Fibroblast of gingiva (primary cell): Measurements from ENCODE around the gene METAP1D.

Experiments
- DNase-seq: peaks from one replicate; pipeline ENCODE4 v3.0.0-alpha.2; 2011; ENCODE audit warnings: low read depth

Gene METAP1D

DNA sequence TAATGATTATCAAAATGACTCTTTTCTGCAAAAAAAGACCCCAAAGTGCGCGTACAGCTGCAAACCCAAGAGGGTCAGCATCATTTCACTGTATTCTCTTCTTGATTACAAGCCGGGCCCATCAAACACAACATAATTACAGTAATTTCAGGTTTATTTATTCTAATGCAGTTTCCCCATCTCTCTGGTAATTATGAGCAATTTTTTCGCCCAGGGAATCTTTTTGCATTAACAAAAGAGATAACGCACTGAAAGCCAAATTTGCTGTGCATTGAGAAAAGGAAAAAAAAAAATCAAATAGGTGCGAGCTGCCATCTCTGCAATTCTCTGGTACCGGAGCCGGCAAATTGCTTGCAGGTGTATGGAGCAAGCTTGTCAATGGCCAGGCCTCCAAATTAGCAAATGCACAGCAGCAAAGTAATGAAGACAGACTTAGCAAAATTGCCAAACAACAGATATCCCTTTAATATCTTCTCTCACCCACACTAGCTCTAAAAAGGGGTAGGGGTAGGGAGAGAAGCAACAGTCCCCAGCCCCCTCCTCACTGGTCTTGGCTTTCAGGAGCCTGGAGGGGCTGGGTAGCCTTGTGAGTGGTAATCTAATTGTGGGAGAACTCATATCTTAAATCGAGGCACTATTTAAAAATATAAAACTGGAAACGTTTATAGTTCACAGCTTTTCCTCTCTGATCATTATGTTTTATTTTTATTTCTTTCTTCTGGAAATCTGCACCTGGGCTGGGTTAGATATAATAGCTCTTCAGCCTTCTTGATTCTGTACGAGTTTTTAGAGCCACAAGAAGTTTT, 92.2 kb downstream of the METAP1D start:
- peak; percentile 46 for DNase-seq

DNA sequence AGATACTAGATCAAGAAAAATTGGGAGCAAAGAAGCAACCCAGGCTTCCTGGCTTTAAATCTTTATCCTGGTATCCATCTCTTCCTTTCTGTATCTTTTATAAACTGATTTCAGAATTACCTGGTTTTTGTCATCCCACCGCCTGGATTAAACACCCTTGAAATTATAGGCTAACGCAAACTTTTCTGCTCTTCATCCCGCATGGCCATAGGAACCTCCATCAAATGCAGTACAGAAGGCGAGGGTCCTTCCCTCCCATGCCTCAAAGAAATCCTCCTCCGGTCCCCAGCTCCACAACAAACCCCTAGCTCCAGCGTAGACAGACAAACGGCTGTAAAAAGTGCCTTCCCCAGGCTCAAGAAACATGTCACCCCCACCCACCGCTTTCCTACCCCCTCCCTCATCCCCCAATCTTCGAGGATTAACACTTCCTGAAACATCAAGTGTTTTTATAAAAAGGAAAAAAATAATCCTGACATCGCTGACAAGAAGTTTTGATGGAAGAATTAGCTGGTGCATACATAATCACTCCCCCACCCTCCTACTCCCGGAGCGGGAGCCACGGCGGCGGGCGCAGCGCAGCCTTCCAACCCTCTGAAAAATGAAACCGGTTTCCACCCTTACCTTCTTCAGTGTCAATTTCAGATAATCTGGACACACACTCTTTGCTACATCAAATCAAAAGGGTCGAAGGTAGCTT, 93.1 kb downstream of the METAP1D start:
- DNase-seq: no peak

DNA sequence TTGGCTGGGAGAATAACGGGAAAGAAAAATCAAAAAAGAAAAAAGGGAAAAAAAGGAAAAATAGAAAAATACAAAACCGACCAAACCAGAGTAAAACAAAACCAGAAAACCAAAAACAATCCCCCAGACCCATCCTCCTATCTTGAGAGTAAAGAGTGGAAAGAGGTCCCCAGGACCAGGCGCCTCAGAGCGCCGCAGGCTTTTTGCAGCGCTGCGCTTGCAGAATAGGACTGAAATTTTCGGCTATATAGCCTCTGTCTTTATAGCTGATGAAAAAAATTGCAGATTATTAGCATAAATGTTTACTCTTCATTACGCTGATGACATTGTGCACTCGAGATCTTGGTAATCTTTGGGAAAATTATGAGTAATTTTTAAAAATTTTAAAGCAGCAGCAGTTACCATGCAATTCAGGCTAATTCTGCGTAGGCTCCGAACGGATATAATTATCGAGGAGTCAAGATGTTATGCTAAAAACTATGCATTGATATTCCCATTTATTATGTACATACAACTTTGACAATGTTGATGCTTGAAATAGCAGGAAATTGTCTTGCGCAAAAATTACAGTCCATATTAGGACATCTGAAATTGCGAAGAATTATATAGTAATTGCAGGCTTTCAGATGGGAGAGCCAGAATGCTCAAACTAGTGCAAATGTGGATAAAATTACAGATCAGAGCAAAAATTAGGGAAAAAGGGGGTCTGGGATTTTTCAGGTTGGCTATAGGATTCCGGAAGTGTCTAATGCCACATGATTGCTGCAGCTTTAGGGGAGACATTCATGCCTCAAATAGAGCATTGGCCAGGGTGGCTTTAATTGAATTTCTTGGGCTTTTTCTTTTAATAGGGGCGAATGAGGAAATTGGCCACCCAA, 93.9 kb downstream of the METAP1D start:
- DNase-seq: peak; percentile 72

DNA sequence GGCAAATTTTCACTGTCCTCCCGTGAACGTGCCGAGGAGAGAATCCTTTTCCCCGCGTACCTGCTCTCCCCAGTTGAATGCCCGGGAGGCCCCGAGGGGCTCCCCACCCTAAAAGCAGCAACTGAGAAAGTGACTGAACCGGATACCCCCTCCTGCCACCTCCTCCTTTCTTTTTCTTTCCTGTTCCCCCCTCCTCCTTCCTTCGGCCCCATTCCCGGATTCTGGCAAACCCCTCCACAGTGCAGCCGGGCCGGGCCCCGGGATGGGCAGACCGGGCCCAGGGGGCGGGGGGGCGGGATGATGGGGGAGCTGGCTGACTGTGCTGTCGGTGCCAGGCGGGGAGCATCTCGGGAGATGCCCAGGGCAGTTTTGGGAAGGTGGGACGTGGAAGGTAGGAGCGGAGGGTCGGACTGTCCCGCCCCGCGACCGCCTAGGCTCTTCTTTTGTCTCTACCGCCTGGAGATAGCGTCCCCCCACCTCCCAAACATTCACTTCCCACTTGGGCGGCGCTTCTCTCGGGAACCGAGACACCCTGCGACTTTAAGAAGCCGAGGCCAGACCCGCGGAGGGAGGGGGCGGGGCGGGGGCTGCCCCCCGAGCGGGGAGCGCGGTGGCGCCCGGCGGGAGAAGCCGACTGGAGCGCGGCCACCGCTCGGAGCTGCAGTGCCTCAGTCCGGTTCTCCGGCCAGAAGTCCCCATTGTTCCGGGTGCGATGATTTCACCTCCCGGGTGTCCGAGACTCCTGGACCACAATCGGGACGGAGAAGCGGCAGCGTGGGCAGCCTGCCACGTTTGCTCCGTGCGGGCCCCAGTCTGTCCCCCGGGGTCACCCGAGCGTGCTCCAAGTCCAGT, 94.8 kb downstream of the METAP1D start:
- peak; percentile 74 for DNase-seq

DNA sequence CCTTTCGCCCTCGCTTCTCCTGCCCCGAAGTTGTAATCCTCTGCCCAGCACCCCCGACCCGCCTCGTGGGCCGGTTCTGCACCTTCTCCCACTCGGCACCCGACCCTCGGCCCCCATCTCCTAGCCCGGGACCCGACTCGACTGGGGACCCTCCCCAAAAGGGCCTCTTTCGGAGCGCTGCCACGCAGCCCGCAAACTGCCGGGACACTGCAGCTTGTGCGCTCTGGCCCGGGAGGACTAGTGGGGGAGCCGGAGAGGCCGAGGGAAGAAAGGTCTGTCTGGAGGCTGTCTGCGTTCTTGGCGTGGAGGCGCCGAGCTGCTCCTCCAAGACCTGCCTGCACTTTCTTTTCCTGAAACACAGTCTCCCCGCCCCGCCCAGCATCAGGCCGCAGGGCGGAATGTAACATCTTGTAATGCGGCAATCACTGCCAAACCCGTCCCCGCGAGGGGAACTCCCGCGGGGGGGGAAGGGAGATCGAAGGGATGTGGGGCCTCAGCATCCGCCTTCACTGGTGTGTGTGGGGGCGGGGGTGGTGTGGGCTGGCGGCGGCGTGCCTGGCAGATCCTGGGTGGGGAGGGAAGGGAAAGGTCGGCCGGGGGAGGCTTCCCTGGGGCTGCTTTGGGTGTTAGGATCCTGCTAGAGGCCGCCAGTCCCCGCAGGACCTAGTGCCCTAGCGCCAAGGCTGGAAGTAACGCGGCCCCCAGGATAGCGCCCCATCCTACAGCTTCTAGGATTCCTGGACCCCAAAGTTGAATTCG, 95.6 kb downstream of the METAP1D start:
- peak; percentile 97 for DNase-seq

DNA sequence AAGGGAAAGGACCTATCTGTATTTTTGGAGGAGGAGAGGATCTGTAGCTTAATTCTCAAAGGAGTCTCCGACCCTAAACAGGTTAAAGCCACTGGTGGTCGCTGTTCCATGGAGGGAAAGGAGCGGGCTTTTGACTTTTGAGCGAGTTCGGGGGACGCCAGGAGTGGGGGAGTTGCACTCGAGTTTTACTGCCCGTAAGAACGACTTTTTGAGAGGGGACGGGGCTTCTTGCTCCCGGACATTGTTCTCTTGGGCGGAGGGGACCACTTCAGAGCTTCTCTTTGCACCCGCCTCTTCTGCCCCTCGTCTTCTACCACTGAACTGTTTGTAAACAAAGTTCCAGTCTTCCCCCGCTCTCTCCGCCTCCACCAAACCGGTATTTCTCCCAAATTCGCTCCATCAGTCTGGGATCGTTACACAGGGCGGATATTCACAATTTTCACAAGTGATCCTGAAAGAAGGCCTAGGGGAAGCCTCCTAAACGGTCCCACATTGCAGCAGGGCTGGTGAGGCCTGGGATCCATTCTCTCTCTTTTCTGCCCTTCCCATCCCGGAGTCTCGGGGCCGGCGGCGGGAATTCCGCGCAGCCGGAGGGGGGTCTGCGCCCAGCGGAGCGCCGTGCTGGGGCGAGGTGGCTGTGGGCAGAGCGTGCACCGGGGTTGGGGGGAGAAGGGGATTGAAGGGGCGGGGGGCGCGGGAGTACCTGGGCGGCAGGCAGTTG, 96.3 kb downstream of the METAP1D start:
- DNase-seq: peak; percentile 57

DNA sequence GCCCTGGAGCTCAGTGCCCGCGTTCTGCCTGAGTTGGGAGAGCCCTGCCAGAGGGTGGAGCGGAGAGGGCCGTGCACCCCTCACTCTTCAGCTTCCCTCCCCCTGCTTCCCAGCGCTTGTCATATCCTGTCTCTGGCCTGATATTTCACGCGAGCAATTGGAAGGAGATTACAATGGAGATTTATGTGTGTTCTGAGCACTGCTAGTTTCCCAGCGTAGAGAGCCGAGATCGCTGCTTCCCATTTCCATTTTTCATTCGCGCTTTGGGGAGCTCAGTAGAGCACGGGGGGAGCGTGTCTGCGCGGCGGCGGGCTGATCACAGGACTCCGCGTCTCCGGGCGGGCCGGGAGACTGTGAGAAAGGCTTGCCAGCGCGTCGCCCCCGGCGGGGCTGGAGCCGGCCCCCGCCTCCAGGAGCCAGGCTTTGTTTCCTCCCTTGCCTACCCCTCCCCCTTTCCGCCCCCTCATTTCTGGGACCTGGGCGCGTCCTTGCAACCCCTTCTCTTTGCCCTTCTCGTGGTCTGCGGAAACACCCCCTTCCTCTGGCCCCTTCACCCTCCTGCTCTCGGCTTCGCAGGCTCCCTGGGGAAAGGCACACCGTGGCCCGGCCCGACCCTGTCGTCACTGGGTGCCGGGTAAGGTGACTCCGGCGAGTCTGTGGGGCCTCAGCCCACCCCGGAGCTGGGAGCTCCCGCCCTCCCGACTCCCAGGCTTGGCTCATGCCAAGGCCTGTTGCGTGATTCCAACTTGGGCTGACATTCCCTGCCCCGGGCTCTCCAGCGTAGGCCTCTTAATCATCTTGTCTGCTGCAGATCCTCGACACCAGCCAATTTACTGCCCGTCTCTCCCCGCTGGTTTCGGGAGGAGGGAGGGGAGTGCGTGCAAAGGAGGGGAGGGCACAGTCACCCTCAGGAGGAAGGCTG, 97.1 kb downstream of the METAP1D start:
- peak; percentile 97 for DNase-seq

DNA sequence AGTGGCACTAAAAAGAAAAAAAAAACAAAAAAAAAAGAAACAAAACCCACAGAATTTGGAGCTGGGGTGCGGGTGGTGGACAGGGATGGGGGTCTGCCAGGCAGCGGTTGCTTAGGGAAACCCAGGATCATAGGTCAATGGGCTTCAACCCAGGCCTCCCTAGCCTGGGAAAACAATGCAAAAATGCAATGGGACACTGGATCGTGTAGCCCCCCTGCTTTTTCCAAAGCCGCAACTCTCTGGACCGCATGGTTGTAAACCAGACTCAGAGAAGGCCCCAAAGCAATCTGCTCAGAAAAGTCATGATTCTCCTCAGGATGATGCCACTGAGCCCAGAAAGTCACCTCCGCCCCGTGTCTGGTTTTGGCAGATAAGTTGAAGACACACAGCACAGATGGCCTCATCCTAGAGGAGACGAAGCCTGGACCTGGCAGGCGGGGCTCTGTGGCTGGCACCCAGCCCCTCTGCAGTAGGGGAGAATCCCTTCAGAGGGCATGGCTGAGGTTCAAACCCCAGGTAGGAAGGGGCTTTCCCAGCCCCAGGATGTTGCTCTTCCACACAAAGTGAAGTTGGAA, 97.9 kb downstream of the METAP1D start:
- DNase-seq: peak; percentile 61

DNA sequence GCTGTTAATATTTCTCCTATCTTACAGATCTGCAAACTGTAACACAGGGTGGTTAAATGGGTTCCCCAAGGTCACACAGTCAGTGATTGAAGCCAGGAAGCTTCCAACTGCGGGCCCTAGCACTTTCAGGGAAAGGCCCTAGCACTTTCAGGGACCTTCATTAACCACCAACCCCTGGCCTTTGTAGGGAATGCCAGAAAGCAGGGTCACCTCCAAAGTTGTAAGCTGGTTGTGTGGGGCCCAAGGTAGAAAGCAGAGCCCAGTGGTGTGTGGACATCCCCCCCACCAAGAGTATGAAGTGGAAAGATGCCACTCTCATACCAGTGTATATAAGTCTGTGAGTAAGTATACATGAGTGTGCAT, 98.5 kb downstream of the METAP1D start:
- no peak for DNase-seq

DNA sequence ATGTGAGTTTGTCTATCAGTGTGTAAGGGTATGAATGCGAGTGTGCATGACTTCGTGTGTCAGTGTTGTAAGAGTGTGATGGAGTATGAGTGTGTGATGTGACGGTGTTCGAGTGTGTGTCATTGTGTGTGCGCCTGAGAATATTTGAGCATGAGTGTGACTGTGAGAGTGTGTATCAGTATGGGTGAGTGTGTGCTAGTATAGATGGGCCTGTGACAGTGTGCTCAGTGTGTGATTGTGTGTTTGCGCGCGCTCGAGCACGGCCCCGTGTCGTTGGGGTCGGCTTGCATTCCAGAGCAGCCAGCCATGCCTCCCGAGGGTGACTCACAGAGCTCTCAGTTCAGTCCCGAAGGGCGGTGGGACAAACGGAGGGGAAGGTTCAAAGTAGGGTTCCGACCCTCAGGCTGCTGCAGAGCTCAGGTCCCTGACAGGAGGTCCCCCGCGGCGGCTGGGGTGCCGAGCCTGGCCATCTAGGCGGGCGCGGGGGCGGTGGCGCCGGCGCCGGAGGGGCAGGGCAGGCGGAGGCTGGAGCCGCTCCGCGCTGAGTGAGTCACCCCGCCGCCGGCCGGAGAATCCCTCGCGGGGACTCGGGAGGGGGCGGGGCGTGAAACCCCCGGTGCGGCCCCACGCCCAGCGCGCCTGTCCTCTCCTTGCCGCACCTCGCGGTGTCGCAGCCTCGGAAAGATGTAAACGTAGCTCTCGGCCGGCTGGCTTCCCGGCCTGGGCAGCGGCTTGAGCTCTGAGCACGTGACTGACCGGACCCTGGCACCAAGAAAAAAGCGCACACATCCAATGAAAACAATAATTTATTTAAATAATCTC, 99.1 kb downstream of the METAP1D start:
- peak; percentile 88 for DNase-seq

DNA sequence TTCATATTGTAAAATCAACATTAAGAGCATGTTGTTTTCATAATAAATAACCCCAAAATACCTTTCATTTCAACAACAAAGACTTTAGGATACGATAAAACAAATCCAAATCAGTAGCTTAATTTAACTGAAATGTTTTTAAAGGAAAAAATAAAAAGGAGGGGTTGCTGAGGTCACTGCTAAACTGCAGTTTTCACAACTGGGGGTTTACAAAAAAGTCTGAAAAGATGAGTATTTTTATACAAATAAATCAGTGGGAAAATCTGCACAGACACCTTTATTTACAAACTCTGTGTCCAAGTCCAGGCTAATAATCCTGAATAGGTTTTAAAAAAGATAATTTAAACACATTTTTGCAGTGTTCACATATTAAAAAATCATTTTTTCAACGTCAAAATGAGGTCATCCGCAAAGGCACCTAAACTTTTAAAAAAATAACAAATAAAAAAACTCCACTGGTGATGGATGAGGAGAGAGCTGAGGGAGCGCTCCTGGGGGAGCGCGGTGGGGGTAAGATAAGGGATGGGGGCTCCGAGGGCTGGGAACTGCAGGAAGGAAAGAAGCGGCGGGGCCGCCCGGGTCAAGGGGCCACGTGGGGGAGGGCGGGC, 99.8 kb downstream of the METAP1D start:
- DNase-seq: no peak

DNA sequence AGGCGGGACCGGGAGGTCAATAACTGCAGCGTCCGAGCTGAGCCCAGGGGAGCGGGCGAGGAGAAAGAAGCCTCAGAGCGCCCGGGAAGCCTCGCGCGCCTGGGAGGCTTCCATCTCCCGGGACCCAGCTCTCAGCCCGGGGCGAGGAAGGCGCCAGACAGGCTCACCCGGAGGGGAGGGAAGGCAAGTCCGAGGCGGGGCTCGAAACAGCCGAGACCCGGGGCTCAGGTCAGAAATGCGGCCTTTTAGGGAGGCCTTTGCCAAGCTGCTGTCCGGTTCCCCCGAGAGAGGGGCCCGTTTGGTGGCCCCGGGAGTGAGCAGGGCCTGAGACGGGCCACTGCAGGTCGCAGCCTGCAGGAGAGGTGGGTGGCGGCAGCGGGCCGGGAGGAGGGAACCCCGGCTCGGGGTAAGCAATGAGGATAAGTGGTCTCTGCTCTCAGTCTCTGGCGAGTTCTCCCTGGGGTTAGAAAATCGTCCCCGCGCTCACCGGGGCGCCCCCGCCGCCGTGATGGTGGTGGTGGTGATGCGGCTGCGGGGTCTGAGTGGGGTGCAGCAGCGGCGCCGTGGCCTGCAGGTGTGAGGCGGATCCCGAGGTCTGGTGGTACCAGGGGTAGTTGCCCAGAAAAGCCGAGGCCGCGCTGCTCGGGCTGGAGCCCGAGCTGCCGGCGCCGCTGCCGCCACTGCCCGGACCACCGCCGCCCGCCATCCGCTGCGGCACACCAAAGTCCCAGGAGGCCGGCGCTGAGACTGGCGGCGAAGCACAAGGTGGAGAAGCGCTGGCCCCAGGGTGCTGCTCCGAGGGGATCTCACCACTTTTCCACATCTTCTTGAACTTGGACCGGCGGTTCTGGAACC, 100.6 kb downstream of the METAP1D start:
- no peak for DNase-seq

DNA sequence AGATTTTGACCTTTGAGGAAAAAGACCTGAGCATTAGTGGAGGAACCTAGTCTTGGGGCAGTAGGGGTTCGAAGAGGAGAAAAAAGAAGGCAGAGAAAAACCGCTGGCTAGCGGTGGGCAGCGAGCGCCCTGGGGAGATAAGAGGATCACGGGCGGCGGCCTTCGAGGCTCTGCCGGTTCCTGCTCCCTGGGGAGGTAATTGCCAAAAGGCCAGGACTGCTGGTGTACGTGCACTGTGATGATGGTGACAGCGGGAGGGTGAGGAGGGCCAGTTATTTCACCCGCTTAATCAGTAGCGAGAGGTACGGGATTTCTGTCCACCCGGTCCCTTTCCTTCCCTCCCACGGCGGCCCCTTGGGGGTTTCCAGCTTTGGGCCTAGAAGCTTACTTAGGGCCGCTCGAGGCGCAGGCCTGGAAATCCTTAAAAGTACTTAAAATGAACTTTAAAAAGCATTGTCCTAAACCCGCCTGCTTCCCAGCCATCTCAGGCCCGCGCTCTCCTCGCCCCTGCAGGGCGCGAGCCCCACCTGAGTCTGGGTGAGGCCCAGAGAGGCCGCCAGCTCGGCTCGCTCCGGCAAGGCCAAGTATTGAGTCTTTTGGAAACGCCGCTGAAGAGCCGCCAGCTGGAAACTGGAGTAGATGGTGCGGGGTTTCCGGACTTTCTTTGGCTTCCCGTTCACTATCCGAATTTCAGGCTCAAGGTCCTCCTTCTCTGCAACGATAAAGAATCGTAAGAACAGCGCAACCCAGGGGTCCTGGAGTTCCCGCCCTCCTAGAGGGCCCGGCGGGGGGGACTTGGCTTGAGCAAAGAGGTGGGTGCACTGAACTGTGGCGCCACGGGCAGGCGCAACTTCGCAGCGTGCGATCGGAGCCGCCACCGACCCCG, 101.4 kb downstream of the METAP1D start:
- DNase-seq: peak; percentile 39

DNA sequence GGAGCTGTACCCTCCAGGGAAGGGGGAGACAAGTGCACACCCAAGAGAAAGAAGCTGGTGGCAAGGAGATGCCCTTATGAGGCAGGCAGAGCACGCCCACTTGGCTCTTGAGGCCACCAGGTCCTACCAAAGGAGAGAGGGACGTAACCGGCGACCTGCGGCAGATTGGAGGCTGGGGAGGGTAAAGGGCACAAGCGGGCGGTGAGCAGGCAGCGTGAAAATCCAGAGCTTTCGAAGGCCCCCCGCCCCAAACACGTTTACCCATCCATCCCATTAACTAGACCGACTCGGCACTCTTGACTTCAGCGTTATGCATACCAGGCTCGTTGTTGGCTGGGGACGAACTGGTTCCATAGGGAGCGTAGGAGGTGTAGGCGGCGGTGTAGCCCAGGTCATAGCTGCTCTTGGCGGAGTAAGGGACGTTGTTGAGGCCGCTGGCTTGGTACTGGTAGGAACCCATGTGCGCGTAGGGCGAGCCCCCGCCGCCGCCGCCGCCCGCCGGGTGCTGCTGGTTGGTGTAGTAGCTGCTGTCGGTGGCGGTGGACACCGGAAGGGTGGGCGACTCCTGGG, 102.2 kb downstream of the METAP1D start:
- peak; percentile 44 for DNase-seq
